SK-N-MC (cell line): ENCODE data around the gene DNAH8.

Experiments used
- EZH2 ChIP-seq: fragments of 200-600 bp; sonication (generic); IDR thresholded peaks from one replicate; pipeline ENCODE4 v1.6.1; 2017; ENCODE audit warnings: antibody characterized with exemption
- FOXP2 ChIP-seq: optimal IDR thresholded peaks from 2 replicates; pipeline ENCODE3; 2011; ENCODE audit warnings: mild to moderate bottlenecking, moderate library complexity; ENCODE audit not compliant: insufficient read depth; ENCODE audit errors: extremely low read length, control extremely low read depth
- POLR2AphosphoS5 ChIP-seq: IDR thresholded peaks from 2 replicates; pipeline ENCODE4 v1.6.1; 2012; ENCODE audit warnings: mild to moderate bottlenecking, low read depth, low read length, borderline replicate concordance

- TF ChIP-seq EZH2, result no peak
- TF ChIP-seq POLR2AphosphoS5, result no peak
- no peak for TF ChIP-seq FOXP2
Measured at GRCh38 chr6:38822963-38823362, 107.9 kb downstream of the DNAH8 start.
